Measurements from ENCODE around the gene FANCG.

The FANCG gene

DNA sequence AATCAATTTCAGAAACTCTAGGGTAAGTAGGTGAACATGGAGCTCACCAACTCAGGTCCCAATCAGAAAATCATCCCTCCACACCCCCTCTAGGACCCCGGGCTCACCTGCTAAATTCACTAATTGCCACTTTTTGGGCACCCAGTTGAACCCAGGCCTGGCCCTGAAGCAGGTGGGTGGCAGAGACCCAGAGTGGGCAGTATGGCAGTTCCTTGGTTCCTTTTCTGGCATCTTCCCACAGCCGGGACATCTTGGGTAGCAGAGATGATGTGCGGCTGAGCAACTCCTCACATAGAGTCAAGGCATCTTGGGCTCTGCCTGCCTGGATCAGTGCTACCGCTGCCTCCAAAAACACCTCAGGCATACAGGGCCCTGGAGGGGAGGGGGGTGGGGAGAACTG is 4.4 kb downstream of the FANCG start:
- TF ChIP-seq RAD21 (IDR thresholded peaks at IDR 0.05; ENCODE audit: low read depth), result no peak

DNA sequence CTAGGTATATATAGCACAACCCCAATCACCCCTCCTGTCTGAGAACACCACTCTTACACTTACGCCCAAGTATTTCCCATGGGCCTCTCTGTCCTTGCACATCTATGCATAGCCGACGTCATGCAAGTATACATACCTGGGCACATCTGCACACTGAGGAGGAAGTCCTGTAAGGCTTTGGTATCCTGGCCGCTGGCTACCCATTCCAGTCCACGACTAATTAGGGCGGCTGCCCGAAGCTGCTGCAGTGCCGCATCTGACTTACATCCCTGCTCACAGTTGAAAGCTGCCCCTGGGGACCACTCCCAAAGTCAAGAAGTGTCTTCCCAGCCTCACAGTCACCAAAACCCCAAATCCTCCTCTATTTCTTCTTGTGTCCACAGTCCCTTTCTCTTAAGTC is 5.0 kb downstream of the FANCG start:
- TF ChIP-seq FOXM1 (IDR thresholded peaks at IDR 0.05; ENCODE audit: borderline replicate concordance, low read depth) (no peak), TEAD4 (IDR thresholded peaks at IDR 0.05) (no peak), YY1 (IDR thresholded peaks at IDR 0.05; ENCODE audit: low read depth) (no peak)
- TF ChIP-seq, protein P1, sequence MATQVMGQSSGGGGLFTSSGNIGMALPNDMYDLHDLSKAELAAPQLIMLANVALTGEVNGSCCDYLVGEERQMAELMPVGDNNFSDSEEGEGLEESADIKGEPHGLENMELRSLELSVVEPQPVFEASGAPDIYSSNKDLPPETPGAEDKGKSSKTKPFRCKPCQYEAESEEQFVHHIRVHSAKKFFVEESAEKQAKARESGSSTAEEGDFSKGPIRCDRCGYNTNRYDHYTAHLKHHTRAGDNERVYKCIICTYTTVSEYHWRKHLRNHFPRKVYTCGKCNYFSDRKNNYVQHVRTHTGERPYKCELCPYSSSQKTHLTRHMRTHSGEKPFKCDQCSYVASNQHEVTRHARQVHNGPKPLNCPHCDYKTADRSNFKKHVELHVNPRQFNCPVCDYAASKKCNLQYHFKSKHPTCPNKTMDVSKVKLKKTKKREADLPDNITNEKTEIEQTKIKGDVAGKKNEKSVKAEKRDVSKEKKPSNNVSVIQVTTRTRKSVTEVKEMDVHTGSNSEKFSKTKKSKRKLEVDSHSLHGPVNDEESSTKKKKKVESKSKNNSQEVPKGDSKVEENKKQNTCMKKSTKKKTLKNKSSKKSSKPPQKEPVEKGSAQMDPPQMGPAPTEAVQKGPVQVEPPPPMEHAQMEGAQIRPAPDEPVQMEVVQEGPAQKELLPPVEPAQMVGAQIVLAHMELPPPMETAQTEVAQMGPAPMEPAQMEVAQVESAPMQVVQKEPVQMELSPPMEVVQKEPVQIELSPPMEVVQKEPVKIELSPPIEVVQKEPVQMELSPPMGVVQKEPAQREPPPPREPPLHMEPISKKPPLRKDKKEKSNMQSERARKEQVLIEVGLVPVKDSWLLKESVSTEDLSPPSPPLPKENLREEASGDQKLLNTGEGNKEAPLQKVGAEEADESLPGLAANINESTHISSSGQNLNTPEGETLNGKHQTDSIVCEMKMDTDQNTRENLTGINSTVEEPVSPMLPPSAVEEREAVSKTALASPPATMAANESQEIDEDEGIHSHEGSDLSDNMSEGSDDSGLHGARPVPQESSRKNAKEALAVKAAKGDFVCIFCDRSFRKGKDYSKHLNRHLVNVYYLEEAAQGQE (IDR thresholded peaks at IDR 0.05; ENCODE audit: low read depth), result no peak

DNA sequence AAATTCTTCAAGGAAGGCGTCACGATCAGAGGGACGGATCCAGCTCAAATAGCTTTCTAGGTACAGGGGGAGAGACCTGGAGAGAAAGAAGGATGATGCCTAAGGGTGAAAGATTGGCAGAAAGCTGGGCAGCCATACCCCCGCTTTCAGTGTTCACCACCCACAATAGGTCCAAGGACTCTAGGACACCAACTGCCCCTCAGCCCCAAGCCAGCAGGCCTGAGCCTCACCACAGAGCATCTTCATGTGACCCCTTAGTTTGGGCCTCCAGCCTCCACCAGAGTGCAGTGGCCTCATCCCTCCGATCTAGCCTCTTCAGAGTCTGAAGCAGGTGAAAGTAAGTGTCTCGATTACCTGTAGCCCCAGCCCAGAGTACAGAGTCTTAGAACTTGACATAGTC is 5.6 kb downstream of the FANCG start:
- TF ChIP-seq EP300 (IDR thresholded peaks at IDR 0.05; ENCODE audit: borderline replicate concordance) (no peak), FOXM1 (IDR thresholded peaks at IDR 0.05; ENCODE audit: borderline replicate concordance, low read depth) (no peak), TCF12 (IDR thresholded peaks at IDR 0.05; ENCODE audit: low read depth) (no peak), EGR1 (IDR thresholded peaks at IDR 0.05) (no peak), NFIC (IDR thresholded peaks at IDR 0.05) (no peak), RAD21 (IDR thresholded peaks at IDR 0.05; ENCODE audit: low read depth) (no peak), CEBPB (IDR thresholded peaks at IDR 0.05) (no peak), TEAD4 (IDR thresholded peaks at IDR 0.05) (no peak), YY1 (IDR thresholded peaks at IDR 0.05; ENCODE audit: low read depth) (no peak), TAF1 (IDR thresholded peaks at IDR 0.05; ENCODE audit: low read depth) (no peak), CREB1 (IDR thresholded peaks at IDR 0.05; ENCODE audit: low read depth) (no peak), ZBTB7A (IDR thresholded peaks at IDR 0.05; ENCODE audit: low read depth) (no peak)
- TF ChIP-seq, protein P2, sequence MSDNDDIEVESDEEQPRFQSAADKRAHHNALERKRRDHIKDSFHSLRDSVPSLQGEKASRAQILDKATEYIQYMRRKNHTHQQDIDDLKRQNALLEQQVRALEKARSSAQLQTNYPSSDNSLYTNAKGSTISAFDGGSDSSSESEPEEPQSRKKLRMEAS (IDR thresholded peaks at IDR 0.05), result no peak
- TF ChIP-seq, protein P1 (IDR thresholded peaks at IDR 0.05; ENCODE audit: low read depth), result no peak
- TF ChIP-seq, protein P3, sequence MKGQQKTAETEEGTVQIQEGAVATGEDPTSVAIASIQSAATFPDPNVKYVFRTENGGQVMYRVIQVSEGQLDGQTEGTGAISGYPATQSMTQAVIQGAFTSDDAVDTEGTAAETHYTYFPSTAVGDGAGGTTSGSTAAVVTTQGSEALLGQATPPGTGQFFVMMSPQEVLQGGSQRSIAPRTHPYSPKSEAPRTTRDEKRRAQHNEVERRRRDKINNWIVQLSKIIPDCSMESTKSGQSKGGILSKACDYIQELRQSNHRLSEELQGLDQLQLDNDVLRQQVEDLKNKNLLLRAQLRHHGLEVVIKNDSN (IDR thresholded peaks at IDR 0.05), result no peak

DNA sequence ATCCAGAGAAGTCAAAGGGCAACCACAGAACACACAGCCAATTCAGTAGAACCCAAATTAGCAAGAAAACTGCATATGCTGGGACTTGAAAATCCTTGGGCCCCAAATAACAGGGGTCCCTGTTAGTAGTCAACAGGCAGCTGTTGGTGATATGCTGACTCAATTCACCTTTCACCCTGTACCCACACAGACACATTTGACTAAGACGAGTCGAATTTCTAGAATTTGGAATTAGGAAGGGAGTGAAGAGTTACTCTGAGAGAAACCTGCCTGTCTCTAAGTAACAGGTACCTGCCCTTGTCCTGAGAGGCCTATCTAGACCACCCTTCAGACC is 6.5 kb downstream of the FANCG start:
- TF ChIP-seq RAD21 (IDR thresholded peaks at IDR 0.05; ENCODE audit: low read depth) (no peak), YY1 (IDR thresholded peaks at IDR 0.05; ENCODE audit: low read depth) (no peak), EP300 (IDR thresholded peaks at IDR 0.05; ENCODE audit: borderline replicate concordance) (no peak), CEBPB (IDR thresholded peaks at IDR 0.05) (no peak), EGR1 (IDR thresholded peaks at IDR 0.05) (no peak), CREB1 (IDR thresholded peaks at IDR 0.05; ENCODE audit: low read depth) (no peak), TCF12 (IDR thresholded peaks at IDR 0.05; ENCODE audit: low read depth) (no peak), ZBTB7A (IDR thresholded peaks at IDR 0.05; ENCODE audit: low read depth) (no peak), NFIC (IDR thresholded peaks at IDR 0.05) (no peak), TAF1 (IDR thresholded peaks at IDR 0.05; ENCODE audit: low read depth) (no peak), TEAD4 (IDR thresholded peaks at IDR 0.05) (no peak)
- TF ChIP-seq, protein P2 (IDR thresholded peaks at IDR 0.05), result no peak
- TF ChIP-seq, protein P1 (IDR thresholded peaks at IDR 0.05; ENCODE audit: low read depth), result no peak
- TF ChIP-seq, protein P3 (IDR thresholded peaks at IDR 0.05), result no peak

DNA sequence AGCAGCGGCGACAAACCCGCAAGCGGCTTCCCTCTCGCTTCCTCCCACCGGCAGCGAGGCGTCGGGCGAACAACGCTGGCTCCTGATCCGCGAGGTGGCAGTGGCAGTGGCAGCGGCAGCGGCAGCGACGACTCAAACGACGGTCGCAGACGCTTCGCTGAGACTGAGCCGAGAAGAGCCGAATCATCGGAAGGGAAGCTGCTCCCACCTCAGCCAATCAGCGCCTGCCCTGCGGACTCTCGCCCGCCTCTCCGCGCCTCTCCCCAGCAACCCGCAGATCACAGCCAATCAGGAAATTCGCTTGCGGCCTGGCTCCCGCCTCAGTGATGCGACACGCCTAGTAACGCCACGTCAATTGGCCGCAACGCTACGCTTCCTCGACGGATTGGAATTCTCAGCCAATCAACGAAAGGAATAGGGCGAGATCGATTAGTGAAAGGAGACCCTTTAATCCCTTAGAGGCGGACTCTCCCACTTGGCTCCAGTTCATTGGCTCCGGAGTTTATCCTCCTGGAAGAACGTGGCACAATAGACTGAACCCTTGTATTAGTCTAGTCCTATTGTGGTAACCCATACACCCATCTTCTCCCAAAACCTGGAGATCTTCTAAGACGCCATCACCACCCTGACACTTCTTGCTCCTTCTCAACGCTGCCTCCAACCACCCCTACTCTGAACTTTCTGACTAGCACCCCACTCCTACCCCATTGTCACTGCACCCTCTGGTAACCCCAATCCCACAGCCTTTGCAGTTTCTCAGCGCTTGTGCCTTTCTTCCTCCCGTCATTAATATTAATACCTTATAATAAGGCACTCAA is 7.1 kb downstream of the FANCG start, which contains the start of gene VCP:
TSS of gene VCP (minus strand) at position 165 of the 818 bp plus-strand sequence. CDS start 272 bp downstream, outside the sequence.
- TF ChIP-seq CREB1 (IDR thresholded peaks at IDR 0.05; ENCODE audit: low read depth) (peak; percentile 88), EGR1 (IDR thresholded peaks at IDR 0.05) (no peak), TAF1 (IDR thresholded peaks at IDR 0.05; ENCODE audit: low read depth) (peak; percentile 67; the same call in 1 of the 2 replicates)
- TF ChIP-seq, protein P2 (IDR thresholded peaks at IDR 0.05), result peak; percentile 69; the same call in 1 of the 2 replicates
